ENCODE results near the gene FRMPD4.

GRCh38 chrX:12412561-12412960 lies 274.3 kb downstream of the FRMPD4 start:
- no peak for TF ChIP-seq CTCF (conservative IDR thresholded peaks at IDR 0.05)
- TF ChIP-seq ZFX (IDR thresholded peaks at IDR 0.05), result no peak
